Keratinocyte (primary cell): ENCODE data around the gene DPY19L1.
"Not testable (repeated sequence)": the region's sequence is repeated elsewhere in the genome, so short reads cannot be mapped to it uniquely, and the experiment has no call there.

Experiments used
- CTCF ChIP-seq, 3 experiments: IDR thresholded peaks in 1 of 3; conservative IDR thresholded peaks in 1 of 3; optimal IDR thresholded peaks in 1 of 3; 2 replicates in 2 of 3; 3 replicates in 1 of 3; pipeline versions ENCODE3 to v1.5.1; 2011; ENCODE audit warnings: low read length in 3 of 3, mild to moderate bottlenecking in 3 of 3, moderate library complexity in 2 of 3, control low read depth in 1 of 3, inconsistent platforms in 1 of 3; ENCODE audit not compliant: insufficient read depth in 2 of 3; ENCODE audit errors: extremely low read depth in 1 of 3
- EZH2 ChIP-seq: IDR thresholded peaks from one replicate; pipeline ENCODE4 v1.6.1; 2012; ENCODE audit warnings: inconsistent platforms, mild to moderate bottlenecking, low read length, moderate library complexity

DNA sequence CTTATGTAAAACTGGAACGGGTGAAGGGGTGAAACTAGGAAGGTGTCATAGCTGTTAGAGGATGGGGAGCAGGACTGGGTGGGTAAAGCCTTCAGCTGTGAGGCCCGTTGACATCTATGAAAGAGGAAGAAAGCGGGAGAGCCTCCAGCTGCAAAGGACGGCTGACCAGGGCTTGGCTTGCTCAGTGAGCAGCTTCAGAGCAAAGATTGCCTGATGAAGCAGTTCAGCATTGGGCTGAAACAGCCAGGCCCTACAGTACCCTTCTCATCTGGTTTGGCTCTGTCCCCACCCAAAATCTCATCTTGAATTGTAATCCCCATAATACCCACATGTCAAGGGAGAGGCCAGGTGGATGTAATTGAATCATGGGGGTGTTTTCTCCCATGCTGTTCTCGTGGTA is 36.7 kb upstream of the DPY19L1 start:
- TF ChIP-seq CTCF (optimal IDR thresholded peaks at IDR 0.05 in 1 of 3, IDR thresholded peaks at IDR 0.05 in 1 of 3, conservative IDR thresholded peaks at IDR 0.05 in 1 of 3; ENCODE audit: extremely low read depth in 1 of 3, insufficient read depth in 2 of 3, low read length in 3 of 3); EZH2: not testable (repeated sequence)
